Activated naive CD4-positive, alpha-beta T cell treated with anti-CD3 and anti-CD28 coated beads for 36 hours (primary cell): ENCODE data around the gene TEX101. TPM values are rescaled to one million over a fixed set of nuclear protein-coding genes. Genes with fewer than 3 reads are reported as not detected.
"Not testable (repeated sequence)": the region's sequence is repeated elsewhere in the genome, so short reads cannot be mapped to it uniquely, and the experiment has no call there.

ENCODE experiments used
- CTCF ChIA-PET: fragments of 350-600 bp; sonication (Branson Sonifier 250); formaldehyde crosslinking; loops from one replicate; lab custom pipeline; 2021; ENCODE audit warnings: antibody characterized with exemption; lab: Charles Lee
- DNase-seq: peaks from one replicate; pipeline ENCODE4 v3.0.0-alpha.2; 2020
- H3K27ac Mint-ChIP-seq: one replicate; pipeline ENCODE4 v1.8.0; 2021; ENCODE audit warnings: mild to moderate bottlenecking, mixed read lengths
- H3K27me3 Mint-ChIP-seq: one replicate; pipeline ENCODE4 v1.8.0; 2021; ENCODE audit warnings: low read depth, mixed read lengths
- H3K36me3 Mint-ChIP-seq: one replicate; pipeline ENCODE4 v1.8.0; 2021; ENCODE audit warnings: low read depth, mixed read lengths
- H3K4me1 Mint-ChIP-seq: one replicate; pipeline ENCODE4 v1.8.0; 2021; ENCODE audit warnings: low read depth, mixed read lengths
- H3K4me3 Mint-ChIP-seq: one replicate; pipeline ENCODE4 v1.8.0; 2021; ENCODE audit warnings: mild to moderate bottlenecking, moderate library complexity, mixed read lengths
- H3K9me3 Mint-ChIP-seq: one replicate; pipeline ENCODE4 v1.8.0; 2021; ENCODE audit warnings: mixed read lengths
- intact Hi-C: fragments of 100-400 bp; cut with micrococcal nuclease; formaldehyde crosslinking; loops from one replicate; pipeline ENCODE4 v1.15.1; 2023
- total RNA-seq, 2 experiments: library from RNA; stranded (reverse); gene quantifications; one replicate each; pipeline ENCODE4 v1.2.3, GENCODE V29; 2021

TEX101 gene
- not detected for total RNA-seq

GRCh38 chr19:43414554-43414953 lies at the start of gene TEX101:
TEX101 (plus strand) TSS chr19:43414890; CDS start chr19:43415920, 1,030 bp downstream.
- no peaks in the 10 kb centered on the region for H3K9me3 Mint-ChIP-seq
- H3K27me3 Mint-ChIP-seq, result no peaks in the 10 kb centered on the region
- no peak within 1 kb of the TSS for H3K27ac Mint-ChIP-seq
- H3K4me3 Mint-ChIP-seq, result no peak within 1 kb of the TSS
- H3K36me3 Mint-ChIP-seq, result no peaks in the 10 kb centered on the region
- H3K4me1 Mint-ChIP-seq, result no peaks in the 10 kb centered on the region
- CTCF ChIA-PET, result no interaction called here
- intact Hi-C loops, result no loop called here
- DNase-seq, result no peak

- H3K9me3 Mint-ChIP-seq, H3K27me3 Mint-ChIP-seq, H3K36me3 Mint-ChIP-seq, intact Hi-C loops, H3K27ac Mint-ChIP-seq, DNase-seq, CTCF ChIA-PET, H3K4me1 Mint-ChIP-seq, H3K4me3 Mint-ChIP-seq: not testable (repeated sequence)
Observed at GRCh38 chr19:43365677-43366076, 49.0 kb upstream of the TEX101 start.

- no peak overlapping the region for H3K4me3 Mint-ChIP-seq
- H3K4me1 Mint-ChIP-seq, result no peaks in the 10 kb centered on the region
- no peaks in the 10 kb centered on the region for H3K9me3 Mint-ChIP-seq
- CTCF ChIA-PET, result no interaction called here
- H3K36me3 Mint-ChIP-seq, result no peaks in the 10 kb centered on the region
- DNase-seq, result no peak
- H3K27me3 Mint-ChIP-seq, result no peaks in the 10 kb centered on the region
- intact Hi-C loops, result no loop called here
- no peak overlapping the region for H3K27ac Mint-ChIP-seq
Observed at GRCh38 chr19:43367822-43368221, 46.9 kb upstream of the TEX101 start.

GRCh38 chr19:43368897-43369296 lies 45.8 kb upstream of the TEX101 start:
- intact Hi-C loops, H3K4me1 Mint-ChIP-seq, DNase-seq, CTCF ChIA-PET, H3K9me3 Mint-ChIP-seq, H3K4me3 Mint-ChIP-seq, H3K36me3 Mint-ChIP-seq, H3K27ac Mint-ChIP-seq, H3K27me3 Mint-ChIP-seq: not testable (repeated sequence)

GRCh38 chr19:43371909-43372308 lies 42.8 kb upstream of the TEX101 start:
- Mint-ChIP-seq H3K4me3 (no peak overlapping the region), H3K4me1 (no peaks in the 10 kb centered on the region), H3K27me3 (no peaks in the 10 kb centered on the region), H3K36me3 (no peaks in the 10 kb centered on the region), H3K9me3 (no peaks in the 10 kb centered on the region), H3K27ac (no peak overlapping the region)
- CTCF ChIA-PET, result no interaction called here
- DNase-seq, result no peak
- intact Hi-C loops, result no loop called here

- CTCF ChIA-PET, result no interaction called here
- Mint-ChIP-seq H3K4me1 (no peaks in the 10 kb centered on the region), H3K27me3 (no peaks in the 10 kb centered on the region), H3K9me3 (no peaks in the 10 kb centered on the region), H3K27ac (no peak overlapping the region), H3K4me3 (no peak overlapping the region), H3K36me3 (no peaks in the 10 kb centered on the region)
- intact Hi-C loops, result no loop called here
- DNase-seq, result no peak
Observed at GRCh38 chr19:43372462-43372861, 42.2 kb upstream of the TEX101 start.

GRCh38 chr19:43377624-43378023 lies 37.1 kb upstream of the TEX101 start:
- H3K4me3 Mint-ChIP-seq, H3K27me3 Mint-ChIP-seq, DNase-seq, intact Hi-C loops, CTCF ChIA-PET, H3K4me1 Mint-ChIP-seq, H3K27ac Mint-ChIP-seq, H3K9me3 Mint-ChIP-seq, H3K36me3 Mint-ChIP-seq: not testable (repeated sequence)

GRCh38 chr19:43380008-43380407 lies 34.7 kb upstream of the TEX101 start:
- Mint-ChIP-seq H3K36me3 (no peaks in the 10 kb centered on the region), H3K27ac (no peak overlapping the region), H3K4me3 (no peak overlapping the region), H3K27me3 (no peaks in the 10 kb centered on the region), H3K9me3 (no peaks in the 10 kb centered on the region), H3K4me1 (no peaks in the 10 kb centered on the region)
- DNase-seq, result no peak
- CTCF ChIA-PET, result no interaction called here
- intact Hi-C loops, result no loop called here

GRCh38 chr19:43380771-43381386 lies 33.8 kb upstream of the TEX101 start:
- peaks cover under 1% of the 10 kb centered on the region for H3K36me3 Mint-ChIP-seq
- H3K4me1 Mint-ChIP-seq, result no peaks in the 10 kb centered on the region
- H3K9me3 Mint-ChIP-seq, result peaks cover 1% of the 10 kb centered on the region
- no peak for DNase-seq
- H3K27ac Mint-ChIP-seq, result no peak overlapping the region
- intact Hi-C loops, result no loop called here
- H3K4me3 Mint-ChIP-seq, result no peak overlapping the region
- CTCF ChIA-PET, result no interaction called here
- no peaks in the 10 kb centered on the region for H3K27me3 Mint-ChIP-seq

GRCh38 chr19:43382586-43383216 lies 32.0 kb upstream of the TEX101 start:
- H3K9me3 Mint-ChIP-seq, H3K4me1 Mint-ChIP-seq, intact Hi-C loops, H3K27ac Mint-ChIP-seq, DNase-seq, H3K4me3 Mint-ChIP-seq, H3K36me3 Mint-ChIP-seq, CTCF ChIA-PET, H3K27me3 Mint-ChIP-seq: not testable (repeated sequence)

GRCh38 chr19:43383254-43383653 lies 31.4 kb upstream of the TEX101 start:
- H3K9me3 Mint-ChIP-seq, intact Hi-C loops: not testable (repeated sequence)
- CTCF ChIA-PET, result interaction anchor here (0.6 kb wide), 1 partner anchor 52 kb away, joined by 6 read pairs; no protein-coding TSS in a partner anchor

GRCh38 chr19:43383759-43384158 lies 30.9 kb upstream of the TEX101 start:
- not testable (repeated sequence) for H3K4me1 Mint-ChIP-seq

More at GRCh38 chr19:43383254-43383653, 31.4 kb upstream of the TEX101 start:
- not testable (repeated sequence) for H3K27me3 Mint-ChIP-seq, H3K4me3 Mint-ChIP-seq, H3K27ac Mint-ChIP-seq, DNase-seq, H3K36me3 Mint-ChIP-seq, H3K4me1 Mint-ChIP-seq

GRCh38 chr19:43390903-43391551 lies 23.7 kb upstream of the TEX101 start:
- peaks cover 11% of the 10 kb centered on the region for H3K27me3 Mint-ChIP-seq
- H3K9me3 Mint-ChIP-seq, intact Hi-C loops, H3K36me3 Mint-ChIP-seq, DNase-seq, H3K4me3 Mint-ChIP-seq, H3K4me1 Mint-ChIP-seq, H3K27ac Mint-ChIP-seq, CTCF ChIA-PET: not testable (repeated sequence)

More at GRCh38 chr19:43383759-43384158, 30.9 kb upstream of the TEX101 start:
- H3K9me3 Mint-ChIP-seq, intact Hi-C loops, H3K36me3 Mint-ChIP-seq, H3K27me3 Mint-ChIP-seq, H3K4me3 Mint-ChIP-seq, H3K27ac Mint-ChIP-seq, DNase-seq: not testable (repeated sequence)
- CTCF ChIA-PET, result interaction anchor here (0.6 kb wide), 1 partner anchor 51 kb away, joined by 6 read pairs; no protein-coding TSS in a partner anchor
